Kidney (tissue), 14 donors: ENCODE data around the gene SLC35F2. TPM values are rescaled to one million over a fixed set of nuclear protein-coding genes. Genes with fewer than 3 reads are reported as not detected.

Experiments
- DNase-seq, 5 donors: peaks; one replicate each; pipeline ENCODE4 v3.0.0-alpha.2; 2013 to 2020
- FAIRE-seq: peaks from 2 replicates; lab custom pipeline; 2012; peaks lifted over from hg19 to GRCh38; lab: Jason Lieb, UNC
- H3K27ac ChIP-seq, 2 donors: one replicate each; pipeline ENCODE4 v1.7.0; 2013; ENCODE audit warnings: low read depth in 2 of 2, low read length in 2 of 2, inconsistent platforms in 1 of 2
- H3K27me3 ChIP-seq: one replicate; pipeline ENCODE4 v1.7.1; 2013; ENCODE audit warnings: low read length, inconsistent platforms; ENCODE audit not compliant: control insufficient read depth, insufficient read depth
- H3K36me3 ChIP-seq, 3 donors: one replicate each; pipeline versions ENCODE4 v1.7.0 to v1.7.1; 2013; ENCODE audit warnings: low read length in 3 of 3, control low read depth in 1 of 3, inconsistent platforms in 1 of 3; ENCODE audit not compliant: insufficient read depth in 3 of 3, control insufficient read depth in 2 of 3
- H3K4me1 ChIP-seq, 3 donors: one replicate each; pipeline versions ENCODE4 v1.7.0 to v1.7.1; 2013; ENCODE audit warnings: low read length in 3 of 3, inconsistent platforms in 1 of 3, low read depth in 1 of 3; ENCODE audit not compliant: control insufficient read depth in 2 of 3, insufficient read depth in 2 of 3
- H3K4me3 ChIP-seq, 3 donors: one replicate each; pipeline versions ENCODE4 v1.7.0 to v1.8.1; 2013; ENCODE audit warnings: low read length in 3 of 3, control low read depth in 1 of 3, inconsistent platforms in 1 of 3
- H3K9ac ChIP-seq, 3 donors: one replicate each; pipeline versions ENCODE4 v1.7.0 to v1.7.1; 2013; ENCODE audit warnings: low read length in 3 of 3, control low read depth in 1 of 3, inconsistent platforms in 1 of 3
- H3K9me3 ChIP-seq, 3 donors: one replicate each; pipeline versions ENCODE4 v1.7.0 to v1.7.1; 2013; ENCODE audit warnings: low read length in 3 of 3, control low read depth in 1 of 3, inconsistent platforms in 1 of 3; ENCODE audit not compliant: control insufficient read depth in 2 of 3, insufficient read depth in 1 of 3
- intact Hi-C: fragments of 100-400 bp; cut with DNase I; formaldehyde crosslinking; loops from one replicate; pipeline ENCODE4 v1.11.1; 2022
- polyA plus RNA-seq: library from polyadenylated mRNA; stranded (reverse); fragments of 350-450 nt; fragmentation: Illumina TruSeq; extraction: RNeasy Lipid Tissue Mini Kit (QIAGEN cat#74804); gene quantifications from one replicate; pipeline ENCODE4 v1.2.3, GENCODE V29; 2014; ENCODE audit warnings: low read depth, low replicate concordance; ENCODE audit not compliant: insufficient read depth
- total RNA-seq: library from RNA; stranded (reverse); fragmentation: NEBNext Ultra II Directional; extraction: Animal tissue kit (Norgen Biotek cat#: 25700); gene quantifications from one replicate; pipeline ENCODE4 v1.2.1, GENCODE V29; 2021
- TF ChIP-seq, protein P1 (sequence below): IDR thresholded peaks from 3 replicates; pipeline ENCODE4 v1.5.1; 2012; ENCODE audit warnings: mild to moderate bottlenecking, moderate library complexity, borderline replicate concordance; ENCODE audit not compliant: insufficient read depth; ENCODE audit errors: extremely low read depth
- donor health status: control.
- donor health status: control.
- donor health status: control.
- donor health status: control.
- donor health status: control.
- donor health status: DM: yes; HTN: yes; CAD: no.
- donor health status: Normal renal cell carcinoma (clear cell type).

Gene SLC35F2
- total and polyA plus RNA-seq, 2 donors from 2014 or later, result 10.2 to 16.6 TPM

DNA sequence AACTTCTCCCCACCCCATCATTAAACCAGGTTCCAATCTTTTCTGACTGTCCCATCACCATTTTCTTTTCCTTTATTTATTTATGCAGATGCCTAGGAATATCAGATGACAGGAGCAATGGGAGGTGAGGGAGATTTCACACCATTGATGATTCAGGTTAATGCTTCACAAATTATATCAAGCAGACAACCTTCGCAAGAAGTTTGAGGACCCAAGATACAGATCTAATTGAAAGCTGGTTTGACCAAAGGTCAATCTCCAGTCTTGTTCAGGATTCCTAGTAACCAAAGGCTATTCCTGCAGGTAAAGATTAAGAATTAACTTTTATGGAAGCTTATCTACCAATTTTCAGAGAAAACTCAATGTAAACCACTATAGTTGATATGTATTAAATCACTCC is 54.4 kb downstream of the SLC35F2 start:
- H3K27ac ChIP-seq, result no peak overlapping the region
- H3K9me3 ChIP-seq, result no peaks in the 10 kb centered on the region
- TF ChIP-seq, protein P1, sequence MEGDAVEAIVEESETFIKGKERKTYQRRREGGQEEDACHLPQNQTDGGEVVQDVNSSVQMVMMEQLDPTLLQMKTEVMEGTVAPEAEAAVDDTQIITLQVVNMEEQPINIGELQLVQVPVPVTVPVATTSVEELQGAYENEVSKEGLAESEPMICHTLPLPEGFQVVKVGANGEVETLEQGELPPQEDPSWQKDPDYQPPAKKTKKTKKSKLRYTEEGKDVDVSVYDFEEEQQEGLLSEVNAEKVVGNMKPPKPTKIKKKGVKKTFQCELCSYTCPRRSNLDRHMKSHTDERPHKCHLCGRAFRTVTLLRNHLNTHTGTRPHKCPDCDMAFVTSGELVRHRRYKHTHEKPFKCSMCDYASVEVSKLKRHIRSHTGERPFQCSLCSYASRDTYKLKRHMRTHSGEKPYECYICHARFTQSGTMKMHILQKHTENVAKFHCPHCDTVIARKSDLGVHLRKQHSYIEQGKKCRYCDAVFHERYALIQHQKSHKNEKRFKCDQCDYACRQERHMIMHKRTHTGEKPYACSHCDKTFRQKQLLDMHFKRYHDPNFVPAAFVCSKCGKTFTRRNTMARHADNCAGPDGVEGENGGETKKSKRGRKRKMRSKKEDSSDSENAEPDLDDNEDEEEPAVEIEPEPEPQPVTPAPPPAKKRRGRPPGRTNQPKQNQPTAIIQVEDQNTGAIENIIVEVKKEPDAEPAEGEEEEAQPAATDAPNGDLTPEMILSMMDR, result no peak
- intact Hi-C loops, result no loop called here
- FAIRE-seq (peak; percentile 61), DNase-seq (peak in 1 of 5 donors; percentile 14)
- no peak overlapping the region for H3K9ac ChIP-seq
- H3K36me3 ChIP-seq, result peaks cover 0 to 3% (median 0%) of the 10 kb centered on the region in 3 donors
- H3K27me3 ChIP-seq, result no peaks in the 10 kb centered on the region
- no peaks in the 10 kb centered on the region for H3K4me1 ChIP-seq
- H3K4me3 ChIP-seq, result no peak overlapping the region

DNA sequence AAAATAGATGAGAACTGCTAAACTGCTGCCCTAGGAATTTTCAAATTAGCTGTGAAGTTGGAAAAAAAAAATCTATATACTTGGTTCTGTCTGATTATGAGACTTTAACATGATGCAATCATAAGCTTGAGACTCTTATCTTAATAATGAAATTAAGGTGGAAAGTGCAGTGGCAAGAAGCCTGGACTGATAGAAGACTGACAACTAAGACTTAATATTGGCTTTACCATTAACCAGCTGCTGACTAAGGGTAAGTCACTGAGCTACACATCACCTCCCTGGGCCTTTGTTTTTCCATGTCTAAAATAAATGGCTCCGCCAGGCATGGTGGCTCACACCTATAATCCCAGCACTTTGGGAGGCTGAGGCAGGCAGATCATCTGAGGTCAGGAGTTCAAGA is 56.9 kb downstream of the SLC35F2 start:
- no peak for FAIRE-seq
- H3K4me1 ChIP-seq, result no peaks in the 10 kb centered on the region
- H3K27me3 ChIP-seq, result no peaks in the 10 kb centered on the region
- H3K4me3 ChIP-seq, result no peak overlapping the region
- no peaks in the 10 kb centered on the region for H3K9me3 ChIP-seq
- H3K36me3 ChIP-seq, result peaks cover 0 to 3% (median 0%) of the 10 kb centered on the region in 3 donors
- intact Hi-C loops, result no loop called here
- TF ChIP-seq, protein P1, result no peak
- no peak overlapping the region for H3K9ac ChIP-seq
- no peak for DNase-seq
- H3K27ac ChIP-seq, result no peak overlapping the region

DNA sequence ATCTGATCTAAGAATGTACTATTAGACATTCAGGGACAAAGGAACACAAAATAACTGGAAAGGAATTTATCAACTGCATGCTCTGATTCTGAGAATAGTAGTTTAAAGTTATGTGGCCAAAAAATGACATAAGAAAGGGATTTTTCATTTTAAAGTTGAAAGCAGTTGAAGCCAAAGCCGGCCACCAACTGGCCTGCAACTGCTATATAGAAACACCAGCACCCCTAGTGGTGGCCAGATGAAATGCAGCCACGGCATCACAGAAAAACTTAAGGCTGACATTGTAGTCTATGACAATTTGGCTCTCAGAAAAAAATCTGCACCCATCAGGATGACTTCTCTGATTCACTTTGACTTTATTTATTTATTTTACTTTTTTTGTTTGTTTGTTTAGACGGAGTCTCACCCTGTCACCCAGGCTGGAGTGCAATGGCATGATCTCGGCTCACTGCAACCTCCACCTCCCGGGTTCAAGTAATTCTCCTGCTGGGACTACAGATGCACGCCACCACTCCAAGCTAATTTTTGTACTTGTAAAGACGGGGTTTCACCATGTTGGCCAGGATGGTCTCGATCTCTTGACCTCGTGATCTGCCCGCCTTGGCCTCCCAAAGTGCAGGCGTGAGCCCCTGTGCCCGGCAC is 59.2 kb downstream of the SLC35F2 start:
- Histone ChIP-seq H3K27me3 (no peaks in the 10 kb centered on the region), H3K27ac (no peak overlapping the region), H3K9me3 (no peaks in the 10 kb centered on the region), H3K9ac (no peak overlapping the region), H3K36me3 (no peaks in the 10 kb centered on the region), H3K4me1 (no peaks in the 10 kb centered on the region), H3K4me3 (no peak overlapping the region)
- DNase-seq, result peak; percentile 56 to 76 (median 61)
- intact Hi-C loops, result no loop called here
- TF ChIP-seq, protein P1, result peak; percentile 80
- peak; percentile 56 for FAIRE-seq
